Measurements from ENCODE around the gene CSRP3. TPM values are rescaled to one million over a fixed set of nuclear protein-coding genes. Genes with fewer than 3 reads are reported as not detected.

Gene CSRP3
- total and polyA plus RNA-seq, 2 of the 4 experiments (the other 2 are of a cell fraction): not detected

- no peak overlapping the region for H2BK5ac ChIP-seq (ENCODE audit: low read depth, low read length, poor library complexity, severe bottlenecking)
- H3K79me1 ChIP-seq (ENCODE audit: low read depth in 1 of 2, low read length in 2 of 2): no peaks in the 10 kb centered on the region
- no peak overlapping the region for H2BK120ac ChIP-seq (ENCODE audit: low read depth, low read length)
- no peak overlapping the region for H3K27ac ChIP-seq (ENCODE audit: insufficient read depth, low read length)
- no peak overlapping the region for H2BK15ac ChIP-seq (ENCODE audit: low read depth, low read length)
- no peaks in the 10 kb centered on the region for H3K9me3 ChIP-seq (ENCODE audit: control insufficient read depth, insufficient read depth, low read length)
- H3K4ac ChIP-seq (ENCODE audit: low read depth, low read length): no peak overlapping the region
- H3K4me3 ChIP-seq (ENCODE audit: insufficient read depth, low read depth, low read length): no peak overlapping the region
- peaks cover 6% of the 10 kb centered on the region; the same call in 1 of the 2 replicates for H3K36me3 ChIP-seq (ENCODE audit: control insufficient read depth, insufficient read depth, low read length)
- POLR2A ChIA-PET (ENCODE audit: unreplicated experiment): no interaction called here
- H3K4me2 ChIP-seq (ENCODE audit: low read depth, low read length): no peak overlapping the region
- ATAC-seq (ENCODE audit: low read depth) (no peak), DNase-seq (no peak)
- H3K9ac ChIP-seq (ENCODE audit: low read depth, low read length): no peak overlapping the region
- no peaks in the 10 kb centered on the region for H3K27me3 ChIP-seq (ENCODE audit: control insufficient read depth, insufficient read depth, low read length)
- no peak overlapping the region for H4K91ac ChIP-seq (ENCODE audit: insufficient read depth, low read depth, low read length)
- dilution Hi-C loops (cut with HindIII; ENCODE audit: low sequenced_read_pairs, unreplicated experiment): no loop called here
- H2BK20ac ChIP-seq (ENCODE audit: low read depth, low read length): no peak overlapping the region
- H4K5ac ChIP-seq (ENCODE audit: low read depth, low read length): no peak overlapping the region
- no peak overlapping the region for H3K18ac ChIP-seq (ENCODE audit: low read depth, low read length)
- no peak overlapping the region for H4K8ac ChIP-seq (ENCODE audit: low read depth in 2 of 2, low read length in 2 of 2)
- no peak overlapping the region for H3K56ac ChIP-seq (ENCODE audit: extremely low read depth, insufficient read depth, low read length)
- no peak overlapping the region for H2AK5ac ChIP-seq (ENCODE audit: low read depth, low read length)
- no TSS peak for BruUV-seq (replicated peaks)
- CTCF ChIA-PET: no interaction called here
- H3K14ac ChIP-seq (replicated peaks; ENCODE audit: low read depth, low read length): no peak overlapping the region
- TF ChIP-seq MXI1 (IDR thresholded peaks at IDR 0.05; ENCODE audit: borderline replicate concordance, low read depth, low read length) (no peak), MAFK (IDR thresholded peaks at IDR 0.05; ENCODE audit: low read depth, low read length) (no peak), CHD1 (IDR thresholded peaks at IDR 0.05; ENCODE audit: low read depth, low read length) (no peak), SMC3 (IDR thresholded peaks at IDR 0.05; ENCODE audit: low read depth, low read length) (no peak), ELK1 (IDR thresholded peaks at IDR 0.05; ENCODE audit: borderline replicate concordance, low read depth, low read length) (no peak), MAZ (IDR thresholded peaks at IDR 0.05; ENCODE audit: borderline replicate concordance, low read depth, low read length) (no peak), RFX5 (IDR thresholded peaks at IDR 0.05; ENCODE audit: low read depth, low read length) (no peak), RCOR1 (IDR thresholded peaks at IDR 0.05; ENCODE audit: insufficient replicate concordance, low read length) (no peak), BHLHE40 (IDR thresholded peaks at IDR 0.05; ENCODE audit: low read depth, low read length) (no peak), CTCF (conservative IDR thresholded peaks at IDR 0.05; ENCODE audit: low read depth, low read length) (no peak), RAD21 (IDR thresholded peaks at IDR 0.05; ENCODE audit: low read length) (no peak), CEBPB (IDR thresholded peaks at IDR 0.05; ENCODE audit: low read depth, low read length) (no peak), POLR2A (IDR thresholded peaks at IDR 0.05; ENCODE audit: low read depth, low read length) (no peak), USF2 (IDR thresholded peaks at IDR 0.05; ENCODE audit: low read depth, low read length) (no peak), FOS (IDR thresholded peaks at IDR 0.05; ENCODE audit: low read depth, low read length) (no peak), NFE2L2 (IDR thresholded peaks at IDR 0.05; ENCODE audit: low read depth, low read length) (no peak)
- no peaks in the 10 kb centered on the region for H3K9me1 ChIP-seq (ENCODE audit: insufficient read depth, low read length)
- no peak overlapping the region for H3K23ac ChIP-seq (ENCODE audit: low read depth, low read length)
- no peak overlapping the region for H2AFZ ChIP-seq (replicated peaks; ENCODE audit: low read length, poor library complexity)
- WGBS, 2 experiments (ENCODE audit: extremely low coverage in 2 of 2, insufficient read length in 1 of 2): no CpG with 5 or more reads among the region's 2 CpGs
- H3K4me1 ChIP-seq (ENCODE audit: control insufficient read depth, insufficient read depth, low read length): 0 out of 2 replicates have a peak, but pooled peaks cover 1% of the 10 kb centered on the region
- H2AK9ac ChIP-seq (replicated peaks; ENCODE audit: low read depth, low read length, poor library complexity): no peak overlapping the region
- in situ Hi-C loops (cut with MboI; ENCODE audit: low sequenced_read_pairs): no loop called here
- intact Hi-C loops (cut with micrococcal nuclease): no loop called here
- H4K20me1 ChIP-seq (ENCODE audit: insufficient read depth, low read length): no peaks in the 10 kb centered on the region
Observed at GRCh38 chr11:19161651-19162050, 40.1 kb downstream of the CSRP3 start.

All from IMR-90 (cell line).